H1 (cell line): Measurements from ENCODE around the gene GFOD1. TPM values are rescaled to one million over a fixed set of nuclear protein-coding genes. Genes with fewer than 3 reads are reported as not detected.

Source experiments
- CTCF ChIA-PET: fragments of 300-600 bp; sonication (Branson Sonifier 250); formaldehyde crosslinking; loops from one replicate; lab custom pipeline; 2021; ENCODE audit not compliant: partially characterized antibody; lab: Charles Lee
- POLR2A ChIA-PET: fragments of 300-600 bp; sonication (Branson Sonifier 250); formaldehyde crosslinking; loops from one replicate; lab custom pipeline; 2021; ENCODE audit warnings: inconsistent platforms; ENCODE audit not compliant: partially characterized antibody; lab: Charles Lee
- DNase-seq, 2 experiments: peaks; one replicate each; pipeline versions ENCODE4 v3.0.0 to v3.0.0-alpha.2; 2010 to 2022; ENCODE audit warnings: low spot score in 2 of 2, low read depth in 1 of 2, mixed read lengths in 1 of 2
- FAIRE-seq: peaks from 2 replicates; lab custom pipeline; 2011; peaks lifted over from hg19 to GRCh38; lab: Jason Lieb, UNC
- H2AFZ ChIP-seq: 2 replicates; pipeline ENCODE4 v1.8.1; 2012; ENCODE audit warnings: low read length, inconsistent platforms
- H2AK5ac ChIP-seq: 2 replicates; pipeline ENCODE4 v1.6.1; 2013; ENCODE audit warnings: low read depth, low read length
- H2BK120ac ChIP-seq: replicated peaks from 2 replicates; pipeline ENCODE3; 2013; ENCODE audit warnings: low read depth, low read length, inconsistent platforms
- H2BK12ac ChIP-seq: 2 replicates; pipeline ENCODE4 v1.6.1; 2013; ENCODE audit warnings: low read depth, low read length
- H2BK15ac ChIP-seq: 2 replicates; pipeline ENCODE4 v1.6.1; 2013; ENCODE audit warnings: low read length
- H2BK20ac ChIP-seq: 2 replicates; pipeline ENCODE4 v1.6.1; 2013; ENCODE audit warnings: low read length
- H2BK5ac ChIP-seq: 2 replicates; pipeline ENCODE4 v1.6.1; 2013; ENCODE audit warnings: low read depth, low read length
- H3K14ac ChIP-seq: 2 replicates; pipeline ENCODE4 v1.6.1; 2013; ENCODE audit warnings: inconsistent platforms; ENCODE audit not compliant: insufficient read length
- H3K18ac ChIP-seq: 2 replicates; pipeline ENCODE4 v1.6.1; 2013; ENCODE audit warnings: low read length; ENCODE audit errors: extremely low read depth
- H3K23ac ChIP-seq: 2 replicates; pipeline ENCODE4 v1.6.1; 2013; ENCODE audit warnings: inconsistent platforms; ENCODE audit not compliant: insufficient read length
- H3K23me2 ChIP-seq: 2 replicates; pipeline ENCODE4 v1.6.1; 2013; ENCODE audit warnings: low read depth, low read length
- H3K27ac ChIP-seq: 2 replicates; pipeline ENCODE4 v1.6.1; 2011; ENCODE audit warnings: low read depth, low read length, inconsistent platforms
- H3K27me3 ChIP-seq, 4 experiments: replicated peaks in 1 of 4; 1 replicate in 1 of 4; 2 replicates in 3 of 4; pipeline versions ENCODE4 v1.6.1 to v1.8.1; 2011 to 2013; ENCODE audit warnings: low read length in 3 of 4, mild to moderate bottlenecking in 3 of 4, inconsistent platforms in 2 of 4, mixed read lengths in 2 of 4, moderate library complexity in 1 of 4; ENCODE audit not compliant: control insufficient read depth in 3 of 4, insufficient read depth in 3 of 4; ENCODE audit errors: extremely low read depth in 1 of 4
- H3K36me3 ChIP-seq, 4 experiments: 2 replicates each; pipeline versions ENCODE4 v1.6.1 to v1.8.1; 2011 to 2013; ENCODE audit warnings: mild to moderate bottlenecking in 4 of 4, low read length in 3 of 4, moderate library complexity in 2 of 4, control low read depth in 1 of 4, inconsistent platforms in 1 of 4; ENCODE audit not compliant: insufficient read depth in 4 of 4, control insufficient read depth in 2 of 4
- H3K4ac ChIP-seq: replicated peaks from 2 replicates; pipeline ENCODE3; 2013; ENCODE audit warnings: low read length, low read depth, mixed read lengths, inconsistent platforms; ENCODE audit not compliant: insufficient read length
- H3K4me1 ChIP-seq, 4 experiments: replicated peaks in 1 of 4; 1 replicate in 1 of 4; 2 replicates in 3 of 4; pipeline versions ENCODE4 v1.6.1 to v1.8.1; 2011 to 2013; ENCODE audit warnings: low read length in 3 of 4, inconsistent platforms in 2 of 4, mixed read lengths in 1 of 4; ENCODE audit not compliant: insufficient read depth in 4 of 4, control insufficient read depth in 3 of 4
- H3K4me2 ChIP-seq, 2 experiments: 2 replicates each; pipeline versions ENCODE4 v1.6.1 to v1.8.1; 2011 to 2013; ENCODE audit warnings: low read depth in 2 of 2, low read length in 2 of 2, control low read depth in 1 of 2, inconsistent platforms in 1 of 2, mild to moderate bottlenecking in 1 of 2; ENCODE audit not compliant: insufficient read depth in 1 of 2
- H3K4me3 ChIP-seq, 4 experiments: fragments of 200-600, 300-600 bp in 1 of 4; sonication (generic), shearing (Covaris generic), sonication (Bioruptor Twin) in 1 of 4; 2 replicates each; pipeline versions ENCODE4 v1.5.1 to v1.8.1; 2011 to 2016; ENCODE audit warnings: low read length in 4 of 4, low read depth in 3 of 4, control low read depth in 2 of 4, inconsistent platforms in 2 of 4, mild to moderate bottlenecking in 2 of 4, mixed read lengths in 1 of 4, moderate library complexity in 1 of 4; ENCODE audit not compliant: insufficient read depth in 2 of 4; ENCODE audit errors: extremely low read depth in 1 of 4
- H3K56ac ChIP-seq: replicated peaks from 2 replicates; pipeline ENCODE3; 2013; ENCODE audit warnings: low read depth, mild to moderate bottlenecking, mixed read lengths, low read length, inconsistent platforms; ENCODE audit not compliant: insufficient read length
- H3K79me1 ChIP-seq: 2 replicates; pipeline ENCODE4 v1.6.1; 2013; ENCODE audit warnings: low read depth, low read length, control low read depth
- H3K79me2 ChIP-seq, 2 experiments: 2 replicates each; pipeline versions ENCODE4 v1.6.1 to v1.8.1; 2012 to 2013; ENCODE audit warnings: low read length in 2 of 2, mild to moderate bottlenecking in 2 of 2, inconsistent platforms in 1 of 2; ENCODE audit not compliant: insufficient read depth in 2 of 2, control insufficient read depth in 1 of 2
- H3K9ac ChIP-seq, 4 experiments: replicated peaks in 1 of 4; 1 replicate in 1 of 4; 2 replicates in 3 of 4; pipeline versions ENCODE4 v1.6.1 to v1.8.1; 2011 to 2013; ENCODE audit warnings: low read depth in 3 of 4, low read length in 3 of 4, control low read depth in 2 of 4, mild to moderate bottlenecking in 2 of 4, moderate library complexity in 2 of 4, inconsistent platforms in 1 of 4; ENCODE audit errors: extremely low read depth in 1 of 4
- H3K9me3 ChIP-seq, 2 experiments: 2 replicates each; pipeline versions ENCODE4 v1.6.1 to v1.8.1; 2012 to 2013; ENCODE audit warnings: mild to moderate bottlenecking in 2 of 2, moderate library complexity in 2 of 2, control low read depth in 1 of 2, inconsistent platforms in 1 of 2, low read depth in 1 of 2, low read length in 1 of 2, mixed read lengths in 1 of 2; ENCODE audit not compliant: insufficient read depth in 2 of 2
- H4K20me1 ChIP-seq, 2 experiments: replicated peaks in 1 of 2; 2 replicates each; pipeline versions ENCODE3 to v1.8.1; 2011 to 2013; ENCODE audit warnings: inconsistent platforms in 2 of 2, low read length in 2 of 2, mild to moderate bottlenecking in 1 of 2; ENCODE audit not compliant: insufficient read depth in 2 of 2, control insufficient read depth in 1 of 2
- H4K5ac ChIP-seq: 2 replicates; pipeline ENCODE4 v1.6.1; 2013; ENCODE audit warnings: low read length, low read depth, mixed read lengths, inconsistent platforms; ENCODE audit not compliant: insufficient read length
- H4K8ac ChIP-seq: 2 replicates; pipeline ENCODE4 v1.8.0; 2013; ENCODE audit warnings: mild to moderate bottlenecking, moderate library complexity, low read length, inconsistent platforms; ENCODE audit not compliant: insufficient read depth; ENCODE audit errors: extremely low read depth
- H4K91ac ChIP-seq: replicated peaks from 2 replicates; pipeline ENCODE3; 2013; ENCODE audit warnings: low read length, mixed read lengths, inconsistent platforms; ENCODE audit not compliant: insufficient read length
- BCL11A ChIP-seq, 2 experiments: IDR thresholded peaks; one replicate each; pipeline ENCODE4 v1.6.1; 2011; ENCODE audit warnings: low read depth in 2 of 2, low read length in 2 of 2, mild to moderate bottlenecking in 2 of 2
- CHD2 ChIP-seq: IDR thresholded peaks from 2 replicates; pipeline ENCODE4 v1.6.1; 2012; ENCODE audit warnings: low read length, improper control_type of control experiment
- HDAC6 ChIP-seq: IDR thresholded peaks from one replicate; pipeline ENCODE4 v1.7.1; 2012; ENCODE audit warnings: low read depth, mild to moderate bottlenecking, inconsistent platforms, low read length, moderate library complexity
- KDM1A ChIP-seq: fragments of 200-600, 300-600 bp; sonication (generic); IDR thresholded peaks from 2 replicates; pipeline ENCODE4 v1.7.1; 2016; ENCODE audit warnings: mild to moderate bottlenecking, low read length, borderline replicate concordance
- PHF8 ChIP-seq: fragments of 200-600 bp; sonication (generic); conservative IDR thresholded peaks from 2 replicates; pipeline ENCODE4 v1.7.1; 2012; ENCODE audit warnings: low read depth, mild to moderate bottlenecking, inconsistent platforms, low read length, moderate library complexity
- POLR2A ChIP-seq, 2 experiments: IDR thresholded peaks; 1 replicate in 1 of 2; 2 replicates in 1 of 2; pipeline ENCODE4 v1.6.1; 2011; ENCODE audit warnings: low read depth in 2 of 2, low read length in 2 of 2, mild to moderate bottlenecking in 2 of 2; ENCODE audit errors: control extremely low read depth in 1 of 2
- RFX5 ChIP-seq: IDR thresholded peaks from 2 replicates; pipeline ENCODE4 v1.6.1; 2011; ENCODE audit warnings: low read depth, low read length, improper control_type of control experiment, borderline replicate concordance
- SAP30 ChIP-seq: fragments of 300-600 bp; sonication (generic); IDR thresholded peaks from 2 replicates; pipeline ENCODE4 v1.7.1; 2012; ENCODE audit warnings: low read length, moderate library complexity, mild to moderate bottlenecking, inconsistent platforms; ENCODE audit not compliant: insufficient read depth, insufficient replicate concordance
- SIRT6 ChIP-seq: IDR thresholded peaks from one replicate; pipeline ENCODE4 v1.7.1; 2012; ENCODE audit warnings: low read length, inconsistent platforms
- SP2 ChIP-seq: IDR thresholded peaks from 2 replicates; pipeline ENCODE4 v1.6.1; 2012; ENCODE audit warnings: mild to moderate bottlenecking, low read length, inconsistent platforms
- SP4 ChIP-seq: IDR thresholded peaks from 2 replicates; pipeline ENCODE4 v1.6.1; 2012; ENCODE audit warnings: low read length, inconsistent platforms
- TEAD4 ChIP-seq: IDR thresholded peaks from 2 replicates; pipeline ENCODE4 v1.6.1; 2012; ENCODE audit warnings: low read depth, low read length, inconsistent platforms, mixed read lengths
- WGBS, 2 experiments: shearing (Covaris generic) in 1 of 2; methylation state at CpG; one replicate each; pipeline versions ENCODE4 v1.1.6 to v1.1.7; 2013 to 2015; ENCODE audit warnings: low lambda C conversion rate in 2 of 2, mixed read lengths in 2 of 2, inconsistent platforms in 1 of 2, low coverage in 1 of 2, missing lambda C conversion rate in 1 of 2; ENCODE audit not compliant: insufficient replicate concordance in 2 of 2, insufficient coverage in 1 of 2, insufficient read length in 1 of 2; ENCODE audit errors: extremely low coverage in 1 of 2, missing lambda C conversion rate in 1 of 2; 5-methylcytosine and 5-hydroxymethylcytosine counted together
- polyA plus RNA-seq, 7 experiments: library from polyadenylated mRNA; depleted of rRNA in 3 of 7; stranded (reverse) in 5 of 7; unstranded in 2 of 7; fragments of >200 nt in 5 of 7; fragments of 200-250 nt in 2 of 7; gene quantifications; 1 replicate in 5 of 7; 2 replicates in 1 of 7; 4 replicates in 1 of 7; pipeline versions ENCODE4 v1.2.1 to v1.2.3, GENCODE V29; 2011 to 2013; ENCODE audit warnings: missing spikeins in 2 of 7, mixed read lengths in 2 of 7
- total RNA-seq: library from RNA; stranded (reverse); fragmentation: NEBNext Ultra II Directional; extraction: Animal tissue kit (Norgen Biotek cat#: 25700); gene quantifications from 2 replicates; pipeline ENCODE4 v1.2.1, GENCODE V29; 2021

The GFOD1 gene
- total and polyA plus RNA-seq, 2 of the 8 experiments (the other 6 are each of a cell fraction or from before 2014, with no cell fraction given), result 2.5 to 8.8 TPM

DNA sequence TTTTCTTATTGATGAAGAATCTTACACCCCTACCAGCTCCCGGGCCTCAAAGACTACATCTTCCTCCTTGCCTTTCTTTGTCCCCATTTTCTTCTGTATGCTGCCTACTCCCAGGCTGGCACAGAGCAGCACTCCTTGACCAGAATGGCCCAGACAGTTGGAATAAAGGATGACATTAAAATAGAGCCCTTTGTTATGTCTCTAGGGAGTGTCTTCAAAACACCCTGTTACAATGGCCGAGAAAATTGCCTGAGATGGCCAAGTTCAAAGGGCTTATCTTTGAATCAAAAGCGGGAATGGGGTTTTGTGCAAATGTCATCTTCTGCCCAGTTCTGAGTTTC is 80.1 kb downstream of the GFOD1 start:
- FAIRE-seq, result no peak
- Histone ChIP-seq H3K9me3 (no peaks in the 10 kb centered on the region), H3K4ac (no peak overlapping the region), H4K20me1 (no peaks in the 10 kb centered on the region), H2BK5ac (no peak overlapping the region), H2BK120ac (no peak overlapping the region), H3K18ac (no peak overlapping the region), H3K4me1 (peaks cover 0 to 3% (median 0%) of the 10 kb centered on the region in 4 experiments; a peak in 1 of 7 replicates), H2AK5ac (no peak overlapping the region), H3K79me1 (no peaks in the 10 kb centered on the region), H3K4me2 (no peak overlapping the region), H2AFZ (no peak overlapping the region), H2BK20ac (no peak overlapping the region), H3K27me3 (no peaks in the 10 kb centered on the region), H3K9ac (no peak overlapping the region), H3K79me2 (no peaks in the 10 kb centered on the region), H3K27ac (no peak overlapping the region), H3K36me3 (no peaks in the 10 kb centered on the region), H4K91ac (no peak overlapping the region), H3K56ac (no peak overlapping the region), H2BK12ac (no peak overlapping the region)
- ChIA-PET POLR2A (interaction anchor here (3.0 kb wide), 1 partner anchor 15 kb away, joined by 13 read pairs; no protein-coding TSS in a partner anchor), CTCF (interaction anchor here (0.7 to 1.4 kb wide), 5 partner anchors 9 to 182 kb away, joined by 3 to 6 read pairs (median 3); no protein-coding TSS in a partner anchor)
- 83% methylated on average over 3 of the region's 3 CpGs; no CpG with 5 or more reads in 1 of the 2 experiments for WGBS, 2 experiments
- DNase-seq, result no peak
- TF ChIP-seq SAP30 (no peak), HDAC6 (no peak), TEAD4 (no peak), BCL11A (IDR thresholded peaks at IDR 0.05; ENCODE audit: low read depth in 2 of 2, low read length in 2 of 2) (no peak), KDM1A (no peak), SIRT6 (no peak), POLR2A (IDR thresholded peaks at IDR 0.05; ENCODE audit: control extremely low read depth in 1 of 2, low read depth in 2 of 2, low read length in 2 of 2) (no peak), SP2 (no peak), RFX5 (no peak), CHD2 (no peak), PHF8 (no peak), SP4 (no peak)
- TF ChIP-seq, all 59 proteins: peak for 0
- Histone ChIP-seq H3K14ac (no peak overlapping the region), H4K5ac (no peak overlapping the region), H2BK15ac (no peak overlapping the region), H4K8ac (no peak overlapping the region), H3K23me2 (no peaks in the 10 kb centered on the region; the same call in 1 of the 2 replicates), H3K4me3 (no peak overlapping the region), H3K23ac (no peak overlapping the region)
